ENCODE results near the gene MRPL12. TPM values are rescaled to one million over a fixed set of nuclear protein-coding genes. Genes with fewer than 3 reads are reported as not detected.
A peak's percentile ranks its signal among the peaks of the same experiment; 100 is the strongest.

MRPL12 gene
- total and polyA plus RNA-seq, 2 of the 13 experiments (the other 11 are each of a cell fraction or from before 2014, with no cell fraction given), result 39.1 to 94.1 TPM

- TF ChIP-seq ARID3A (IDR thresholded peaks at IDR 0.05; ENCODE audit: low read depth, low read length), result peak; percentile 41; the same call in 1 of the 2 replicates
- peak; percentile 60; the same call in 1 of the 2 replicates for TF ChIP-seq ZNF205 (CRISPR knock-in tag; IDR thresholded peaks at IDR 0.05)
- peak; percentile 46; the same call in 1 of the 2 replicates for TF ChIP-seq ZFP91 (CRISPR knock-in tag; IDR thresholded peaks at IDR 0.05; ENCODE audit: borderline replicate concordance)
- peak; percentile 95 for TF ChIP-seq ZNF710 (CRISPR knock-in tag; IDR thresholded peaks at IDR 0.05; ENCODE audit: borderline replicate concordance)
- no peak for TF ChIP-seq ATF5 (CRISPR knock-in tag; IDR thresholded peaks at IDR 0.05; ENCODE audit: low read depth)
- TF ChIP-seq EEA1 (CRISPR knock-in tag; IDR thresholded peaks at IDR 0.05; ENCODE audit: borderline replicate concordance), result no peak
- TF ChIP-seq ZNF121 (CRISPR knock-in tag; IDR thresholded peaks at IDR 0.05), result 0 out of 2 replicates have a peak, but pooled peaks have one; percentile 29
- 0 out of 2 replicates have a peak, but pooled peaks have one; percentile 22 for TF ChIP-seq ZNF280D (CRISPR knock-in tag; IDR thresholded peaks at IDR 0.05)
- peak; percentile 64; the same call in 1 of the 2 replicates for TF ChIP-seq ZNF687 (CRISPR knock-in tag; IDR thresholded peaks at IDR 0.05)
- TF ChIP-seq MED1 (CRISPR knock-in tag; IDR thresholded peaks at IDR 0.05), result peak; percentile 33; the same call in 1 of the 2 replicates
- TF ChIP-seq MIER3 (CRISPR knock-in tag; IDR thresholded peaks at IDR 0.05; ENCODE audit: borderline replicate concordance), result 0 out of 2 replicates have a peak, but pooled peaks have one; percentile 37
- peak; percentile 71 for TF ChIP-seq FOXC1 (CRISPR knock-in tag; IDR thresholded peaks at IDR 0.05; ENCODE audit: borderline replicate concordance)
These were observed 30.6 kb downstream of the MRPL12 start (continued) for GRCh38 chr17:81733507-81734404.

Measured in HepG2 (cell line).